Measurements from ENCODE around the gene TTC7B. TPM values are rescaled to one million over a fixed set of nuclear protein-coding genes. Genes with fewer than 3 reads are reported as not detected.

The TTC7B gene
- total and polyA plus RNA-seq, 10 of the 15 experiments (the other 5 are each of a cell fraction or from before 2014, with no cell fraction given) = under 0.01 to 1.1 (median 0.26) TPM; not detected in 2

DNA sequence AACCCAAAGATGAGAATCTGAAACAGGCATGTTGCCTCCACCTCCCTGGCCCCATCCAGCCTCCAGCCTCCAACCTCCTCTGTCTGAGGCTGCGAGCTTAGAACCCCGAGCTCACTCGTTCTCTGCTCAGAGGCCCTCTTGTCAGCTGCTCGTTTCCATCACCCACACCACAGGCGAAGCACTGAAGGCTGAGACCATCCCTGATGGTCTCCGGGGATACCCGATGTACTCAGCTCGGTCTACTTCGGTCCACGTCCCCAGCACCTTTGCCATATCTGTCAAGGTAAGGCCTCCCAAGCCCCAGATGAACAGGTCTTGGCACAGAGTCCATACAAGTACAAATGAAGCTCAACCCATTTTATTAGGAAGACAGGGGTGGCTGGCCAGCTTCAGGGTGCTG lies 72.4 kb downstream of the TTC7B start:
- WGBS (ENCODE audit: insufficient coverage, insufficient replicate concordance, low lambda C conversion rate, missing lambda C conversion rate) = 42% methylated on average over 10 of the region's 10 CpGs
- Histone ChIP-seq H3K36me3 (ENCODE audit: control insufficient read depth in 2 of 2, insufficient read depth in 2 of 2, low read length in 1 of 2) (no peaks in the 10 kb centered on the region), H3K4me3 (no peak overlapping the region), H3K9ac (ENCODE audit: control insufficient read depth, insufficient read depth, low read length) (no peak overlapping the region), H3K4me2 (ENCODE audit: control insufficient read depth, insufficient read depth) (no peak overlapping the region), H3K27ac (ENCODE audit: control insufficient read depth, insufficient read depth) (no peak overlapping the region), H4K20me1 (ENCODE audit: control insufficient read depth, insufficient read depth) (no peaks in the 10 kb centered on the region), H3K79me2 (ENCODE audit: control insufficient read depth, insufficient read depth, low read length) (no peaks in the 10 kb centered on the region), H3K4me1 (ENCODE audit: control insufficient read depth, insufficient read depth, low read length) (no peaks in the 10 kb centered on the region), H3K9me3 (replicated peaks; ENCODE audit: control insufficient read depth, insufficient read depth, low read length) (no peaks in the 10 kb centered on the region), H2AFZ (ENCODE audit: control insufficient read depth, low read depth, low read length) (no peak overlapping the region), H3K27me3 (replicated peaks in 1 of 2; ENCODE audit: control insufficient read depth in 2 of 2, insufficient read depth in 2 of 2, low read length in 1 of 2) (no peaks in the 10 kb centered on the region)
- ATAC-seq (no peak), FAIRE-seq (no peak), DNase-seq (ENCODE audit: low read depth, low spot score) (no peak)
- SMC1A ChIA-PET (ENCODE audit: uncharacterized antibody, unreplicated experiment) = interaction anchor here (1.7 kb wide), 1 partner anchor 15 kb away, joined by 6 read pairs; no protein-coding TSS in a partner anchor
- CTCF ChIA-PET = interaction anchor here (0.8 to 1.3 kb wide), 4 partner anchors 15 to 1098 kb away, joined by 3 to 9 read pairs (median 3); no protein-coding TSS in a partner anchor
- POLR2A ChIA-PET = no interaction called here
- intact Hi-C loops (cut with micrococcal nuclease; ENCODE audit: unreplicated experiment) (no loop called here), in situ Hi-C loops (cut with MboI) (no loop called here)
- TF ChIP-seq PAX5 (IDR thresholded peaks at IDR 0.05; ENCODE audit: borderline replicate concordance, low read depth, low read length) = no peak
- TF ChIP-seq, protein P1, sequence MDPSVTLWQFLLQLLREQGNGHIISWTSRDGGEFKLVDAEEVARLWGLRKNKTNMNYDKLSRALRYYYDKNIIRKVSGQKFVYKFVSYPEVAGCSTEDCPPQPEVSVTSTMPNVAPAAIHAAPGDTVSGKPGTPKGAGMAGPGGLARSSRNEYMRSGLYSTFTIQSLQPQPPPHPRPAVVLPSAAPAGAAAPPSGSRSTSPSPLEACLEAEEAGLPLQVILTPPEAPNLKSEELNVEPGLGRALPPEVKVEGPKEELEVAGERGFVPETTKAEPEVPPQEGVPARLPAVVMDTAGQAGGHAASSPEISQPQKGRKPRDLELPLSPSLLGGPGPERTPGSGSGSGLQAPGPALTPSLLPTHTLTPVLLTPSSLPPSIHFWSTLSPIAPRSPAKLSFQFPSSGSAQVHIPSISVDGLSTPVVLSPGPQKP (IDR thresholded peaks at IDR 0.05; ENCODE audit: low read depth, low read length) = no peak
- TF ChIP-seq FOS (IDR thresholded peaks at IDR 0.05; ENCODE audit: borderline replicate concordance, extremely low read depth, insufficient read length) = no peak
- no peak for TF ChIP-seq MEF2A (IDR thresholded peaks at IDR 0.05; ENCODE audit: insufficient read depth, low read depth, low read length)
- TF ChIP-seq RAD51 (IDR thresholded peaks at IDR 0.05) = no peak
- no peak for TF ChIP-seq MYB (IDR thresholded peaks at IDR 0.05; ENCODE audit: borderline replicate concordance, low read depth, low read length)
- TF ChIP-seq NFIC (IDR thresholded peaks at IDR 0.05; ENCODE audit: low read depth, low read length) = no peak
- no peak for TF ChIP-seq ATF7 (IDR thresholded peaks at IDR 0.05; ENCODE audit: low read depth)
- no peak for TF ChIP-seq SUZ12 (IDR thresholded peaks at IDR 0.05; ENCODE audit: unreplicated experiment)
- no peak for TF ChIP-seq TCF12 (IDR thresholded peaks at IDR 0.05; ENCODE audit: low read depth, low read length)
- TF ChIP-seq POU2F2 (IDR thresholded peaks at IDR 0.05; ENCODE audit: borderline replicate concordance, low read depth, low read length) = no peak
- TF ChIP-seq PML (IDR thresholded peaks at IDR 0.05; ENCODE audit: low read length) = no peak
- no peak for TF ChIP-seq CBFB (IDR thresholded peaks at IDR 0.05; ENCODE audit: low read depth)
- no peak for TF ChIP-seq KAT2A (conservative IDR thresholded peaks at IDR 0.05; ENCODE audit: control insufficient read depth, low read depth, low read length)
- TF ChIP-seq MTA3 (IDR thresholded peaks at IDR 0.05; ENCODE audit: borderline replicate concordance, low read length) = no peak
- TF ChIP-seq CHD2 (IDR thresholded peaks at IDR 0.05; ENCODE audit: borderline replicate concordance, low read depth, low read length) = no peak
- TF ChIP-seq, protein P2, sequence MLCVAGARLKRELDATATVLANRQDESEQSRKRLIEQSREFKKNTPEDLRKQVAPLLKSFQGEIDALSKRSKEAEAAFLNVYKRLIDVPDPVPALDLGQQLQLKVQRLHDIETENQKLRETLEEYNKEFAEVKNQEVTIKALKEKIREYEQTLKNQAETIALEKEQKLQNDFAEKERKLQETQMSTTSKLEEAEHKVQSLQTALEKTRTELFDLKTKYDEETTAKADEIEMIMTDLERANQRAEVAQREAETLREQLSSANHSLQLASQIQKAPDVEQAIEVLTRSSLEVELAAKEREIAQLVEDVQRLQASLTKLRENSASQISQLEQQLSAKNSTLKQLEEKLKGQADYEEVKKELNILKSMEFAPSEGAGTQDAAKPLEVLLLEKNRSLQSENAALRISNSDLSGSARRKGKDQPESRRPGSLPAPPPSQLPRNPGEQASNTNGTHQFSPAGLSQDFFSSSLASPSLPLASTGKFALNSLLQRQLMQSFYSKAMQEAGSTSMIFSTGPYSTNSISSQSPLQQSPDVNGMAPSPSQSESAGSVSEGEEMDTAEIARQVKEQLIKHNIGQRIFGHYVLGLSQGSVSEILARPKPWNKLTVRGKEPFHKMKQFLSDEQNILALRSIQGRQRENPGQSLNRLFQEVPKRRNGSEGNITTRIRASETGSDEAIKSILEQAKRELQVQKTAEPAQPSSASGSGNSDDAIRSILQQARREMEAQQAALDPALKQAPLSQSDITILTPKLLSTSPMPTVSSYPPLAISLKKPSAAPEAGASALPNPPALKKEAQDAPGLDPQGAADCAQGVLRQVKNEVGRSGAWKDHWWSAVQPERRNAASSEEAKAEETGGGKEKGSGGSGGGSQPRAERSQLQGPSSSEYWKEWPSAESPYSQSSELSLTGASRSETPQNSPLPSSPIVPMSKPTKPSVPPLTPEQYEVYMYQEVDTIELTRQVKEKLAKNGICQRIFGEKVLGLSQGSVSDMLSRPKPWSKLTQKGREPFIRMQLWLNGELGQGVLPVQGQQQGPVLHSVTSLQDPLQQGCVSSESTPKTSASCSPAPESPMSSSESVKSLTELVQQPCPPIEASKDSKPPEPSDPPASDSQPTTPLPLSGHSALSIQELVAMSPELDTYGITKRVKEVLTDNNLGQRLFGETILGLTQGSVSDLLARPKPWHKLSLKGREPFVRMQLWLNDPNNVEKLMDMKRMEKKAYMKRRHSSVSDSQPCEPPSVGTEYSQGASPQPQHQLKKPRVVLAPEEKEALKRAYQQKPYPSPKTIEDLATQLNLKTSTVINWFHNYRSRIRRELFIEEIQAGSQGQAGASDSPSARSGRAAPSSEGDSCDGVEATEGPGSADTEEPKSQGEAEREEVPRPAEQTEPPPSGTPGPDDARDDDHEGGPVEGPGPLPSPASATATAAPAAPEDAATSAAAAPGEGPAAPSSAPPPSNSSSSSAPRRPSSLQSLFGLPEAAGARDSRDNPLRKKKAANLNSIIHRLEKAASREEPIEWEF (IDR thresholded peaks at IDR 0.05; ENCODE audit: insufficient replicate concordance, low read depth, low read length) = no peak
- no peak for TF ChIP-seq RELA (IDR thresholded peaks at IDR 0.05; ENCODE audit: borderline replicate concordance, partially characterized antibody)
- BruUV-seq (replicated peaks) = no TSS peak
- RAD21 ChIA-PET (ENCODE audit: unreplicated experiment) = no interaction called here
